SK-N-SH (cell line): ENCODE data around the gene CLASP1.

Experiments used
- CHD2 ChIP-seq: fragments of 150-350 bp; IDR thresholded peaks from 2 replicates; pipeline ENCODE4 v1.6.1; 2018; ENCODE audit warnings: low read length; ENCODE audit not compliant: partially characterized antibody
- EP300 ChIP-seq, 2 experiments: IDR thresholded peaks; 2 replicates each; pipeline versions ENCODE4 v1.4.0 to v1.6.1; 2012; ENCODE audit warnings: borderline replicate concordance in 1 of 2, low read depth in 1 of 2, low read length in 1 of 2
- GABPA ChIP-seq: IDR thresholded peaks from 2 replicates; pipeline ENCODE4 v1.4.0; 2012; ENCODE audit warnings: low read depth, mild to moderate bottlenecking
- NFIC ChIP-seq: IDR thresholded peaks from 2 replicates; pipeline ENCODE4 v1.4.0; 2012; ENCODE audit warnings: borderline replicate concordance
- POLR2AphosphoS5 ChIP-seq: IDR thresholded peaks from 2 replicates; pipeline ENCODE4 v1.6.1; 2012; ENCODE audit warnings: low read depth, low read length
- RAD21 ChIP-seq: IDR thresholded peaks from 2 replicates; pipeline ENCODE4 v1.6.1; 2012; ENCODE audit warnings: mild to moderate bottlenecking, low read length
- RCOR1 ChIP-seq: fragments of 150-350 bp; IDR thresholded peaks from 2 replicates; pipeline ENCODE4 v1.6.1; 2017; ENCODE audit warnings: antibody characterized with exemption, low read length
- SMC3 ChIP-seq: IDR thresholded peaks from 2 replicates; pipeline ENCODE4 v1.6.1; 2012; ENCODE audit warnings: low read depth, low read length, improper control_type of control experiment
- TF ChIP-seq, protein P1 (sequence below): fragments of 200-600 bp; sonication (generic); IDR thresholded peaks from 2 replicates; pipeline ENCODE4 v1.6.1; 2017; ENCODE audit warnings: antibody characterized with exemption, mild to moderate bottlenecking, moderate library complexity
- TF ChIP-seq, protein P2 (sequence below): IDR thresholded peaks from 2 replicates; pipeline ENCODE4 v1.4.0; 2012; ENCODE audit warnings: low read depth, borderline replicate concordance

DNA sequence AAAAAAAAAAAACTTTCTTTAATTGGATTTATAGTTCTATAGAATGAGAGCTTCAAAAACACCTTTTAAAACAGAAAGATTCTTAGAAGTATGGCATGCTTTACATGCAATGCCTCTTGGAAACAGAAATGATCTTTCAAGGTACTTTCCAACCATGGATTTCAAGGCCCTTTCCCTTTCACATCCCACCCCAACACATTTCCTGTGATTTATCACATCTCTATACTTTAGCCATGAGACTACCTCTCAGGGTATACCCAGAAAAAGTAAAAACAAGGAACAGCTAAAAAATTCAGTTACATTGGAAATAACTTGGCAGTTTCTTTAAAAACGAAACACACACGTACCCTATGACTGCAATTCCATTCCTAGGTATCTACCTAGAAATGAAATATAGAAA is 103.3 kb downstream of the CLASP1 start:
- TF ChIP-seq, protein P1, sequence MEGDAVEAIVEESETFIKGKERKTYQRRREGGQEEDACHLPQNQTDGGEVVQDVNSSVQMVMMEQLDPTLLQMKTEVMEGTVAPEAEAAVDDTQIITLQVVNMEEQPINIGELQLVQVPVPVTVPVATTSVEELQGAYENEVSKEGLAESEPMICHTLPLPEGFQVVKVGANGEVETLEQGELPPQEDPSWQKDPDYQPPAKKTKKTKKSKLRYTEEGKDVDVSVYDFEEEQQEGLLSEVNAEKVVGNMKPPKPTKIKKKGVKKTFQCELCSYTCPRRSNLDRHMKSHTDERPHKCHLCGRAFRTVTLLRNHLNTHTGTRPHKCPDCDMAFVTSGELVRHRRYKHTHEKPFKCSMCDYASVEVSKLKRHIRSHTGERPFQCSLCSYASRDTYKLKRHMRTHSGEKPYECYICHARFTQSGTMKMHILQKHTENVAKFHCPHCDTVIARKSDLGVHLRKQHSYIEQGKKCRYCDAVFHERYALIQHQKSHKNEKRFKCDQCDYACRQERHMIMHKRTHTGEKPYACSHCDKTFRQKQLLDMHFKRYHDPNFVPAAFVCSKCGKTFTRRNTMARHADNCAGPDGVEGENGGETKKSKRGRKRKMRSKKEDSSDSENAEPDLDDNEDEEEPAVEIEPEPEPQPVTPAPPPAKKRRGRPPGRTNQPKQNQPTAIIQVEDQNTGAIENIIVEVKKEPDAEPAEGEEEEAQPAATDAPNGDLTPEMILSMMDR, result no peak
- TF ChIP-seq GABPA (no peak), POLR2AphosphoS5 (no peak), EP300 (IDR thresholded peaks at IDR 0.05; ENCODE audit: borderline replicate concordance in 1 of 2, low read depth in 1 of 2, low read length in 1 of 2) (no peak), SMC3 (no peak), CHD2 (no peak), RAD21 (no peak), RCOR1 (no peak), NFIC (no peak)
- TF ChIP-seq, protein P2, sequence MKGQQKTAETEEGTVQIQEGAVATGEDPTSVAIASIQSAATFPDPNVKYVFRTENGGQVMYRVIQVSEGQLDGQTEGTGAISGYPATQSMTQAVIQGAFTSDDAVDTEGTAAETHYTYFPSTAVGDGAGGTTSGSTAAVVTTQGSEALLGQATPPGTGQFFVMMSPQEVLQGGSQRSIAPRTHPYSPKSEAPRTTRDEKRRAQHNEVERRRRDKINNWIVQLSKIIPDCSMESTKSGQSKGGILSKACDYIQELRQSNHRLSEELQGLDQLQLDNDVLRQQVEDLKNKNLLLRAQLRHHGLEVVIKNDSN, result no peak
